ENCODE measurements around the gene MOAP1. TPM values are rescaled to one million over a fixed set of nuclear protein-coding genes. Genes with fewer than 3 reads are reported as not detected.

Gene MOAP1
- total and polyA plus RNA-seq, 8 donors: 0.87 to 44.1 (median 19.2) TPM

DNA sequence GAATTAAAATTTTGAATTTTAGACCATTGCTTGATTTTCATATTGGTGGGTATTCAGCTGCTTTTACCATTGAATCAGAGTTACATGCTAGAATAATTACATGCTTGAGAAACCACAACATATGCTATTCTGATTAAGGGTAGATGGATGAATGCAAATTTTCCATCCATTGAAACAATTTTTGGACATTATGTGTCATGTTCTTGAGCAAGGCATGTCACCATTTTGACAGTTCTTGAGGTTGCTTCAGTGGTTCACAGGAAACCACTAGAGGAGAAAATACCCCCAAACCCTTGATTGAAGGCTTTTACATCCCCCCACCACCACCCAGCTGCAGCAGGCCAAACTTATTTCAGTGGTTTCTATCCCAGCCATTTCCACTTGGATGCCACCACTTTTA lies 35.8 kb upstream of the MOAP1 start:
- Histone ChIP-seq H3K36me3 (peaks cover 56 to 100% (median 99%) of the 10 kb centered on the region in 4 donors), H3K4me3 (no peak overlapping the region), H3K9me3 (no peaks in the 10 kb centered on the region), H3K27ac (no peak overlapping the region), H3K27me3 (no peaks in the 10 kb centered on the region), H3K4me1 (no peaks in the 10 kb centered on the region)
- intact Hi-C loops (cut with DNase I; ENCODE audit: low total_unique reads): no loop called here
- no peak for TF ChIP-seq CTCF (IDR thresholded peaks at IDR 0.05)
- no peak for TF ChIP-seq POLR2A (IDR thresholded peaks at IDR 0.05)
- TF ChIP-seq EP300 (IDR thresholded peaks at IDR 0.05): no peak
- no peak for TF ChIP-seq POLR2AphosphoS5 (IDR thresholded peaks at IDR 0.05)
- no peak for DNase-seq

- DNase-seq: peak; percentile 59 to 86
Measured at GRCh38 chr14:93219103-93219726, 34.5 kb upstream of the MOAP1 start.

GRCh38 chr14:93214598-93214997 lies 29.9 kb upstream of the MOAP1 start:
- 53 to 67% (median 65%) methylated on average over 2 of the region's 2 CpGs for WGBS, 5 donors
- DNase-seq: no peak
- H3K27ac ChIP-seq: no peak overlapping the region
- no peaks in the 10 kb centered on the region for H3K27me3 ChIP-seq
- peaks cover 30 to 90% (median 89%) of the 10 kb centered on the region in 4 donors for H3K36me3 ChIP-seq
- no peaks in the 10 kb centered on the region for H3K9me3 ChIP-seq
- peaks cover 2 to 9% (median 5%) of the 10 kb centered on the region in 4 donors for H3K4me1 ChIP-seq
- TF ChIP-seq EP300 (IDR thresholded peaks at IDR 0.05): no peak
- TF ChIP-seq CTCF (IDR thresholded peaks at IDR 0.05): no peak
- TF ChIP-seq POLR2AphosphoS5 (IDR thresholded peaks at IDR 0.05): no peak
- intact Hi-C loops (cut with DNase I; ENCODE audit: low total_unique reads): no loop called here
- H3K4me3 ChIP-seq: no peak overlapping the region

More at GRCh38 chr14:93219103-93219726, 34.5 kb upstream of the MOAP1 start:
- H3K4me1 ChIP-seq: no peaks in the 10 kb centered on the region
- H3K9me3 ChIP-seq: no peaks in the 10 kb centered on the region
- intact Hi-C loops (cut with DNase I; ENCODE audit: low total_unique reads): no loop called here
- H3K27me3 ChIP-seq: no peaks in the 10 kb centered on the region
- H3K27ac ChIP-seq: no peak overlapping the region
- peaks cover 60 to 100% (median 99%) of the 10 kb centered on the region in 4 donors for H3K36me3 ChIP-seq
- WGBS, 5 donors: 39 to 50% (median 44%) methylated on average over 3 of the region's 3 CpGs
- no peak for TF ChIP-seq EP300 (IDR thresholded peaks at IDR 0.05)
- peak in 1 of 3 donors; percentile 24 for TF ChIP-seq POLR2AphosphoS5 (IDR thresholded peaks at IDR 0.05)
- no peak for TF ChIP-seq POLR2A (IDR thresholded peaks at IDR 0.05)
- TF ChIP-seq CTCF (IDR thresholded peaks at IDR 0.05): peak in 4 of 7 experiments; percentile 16 to 42 (median 36)
- H3K4me3 ChIP-seq: no peak overlapping the region

DNA sequence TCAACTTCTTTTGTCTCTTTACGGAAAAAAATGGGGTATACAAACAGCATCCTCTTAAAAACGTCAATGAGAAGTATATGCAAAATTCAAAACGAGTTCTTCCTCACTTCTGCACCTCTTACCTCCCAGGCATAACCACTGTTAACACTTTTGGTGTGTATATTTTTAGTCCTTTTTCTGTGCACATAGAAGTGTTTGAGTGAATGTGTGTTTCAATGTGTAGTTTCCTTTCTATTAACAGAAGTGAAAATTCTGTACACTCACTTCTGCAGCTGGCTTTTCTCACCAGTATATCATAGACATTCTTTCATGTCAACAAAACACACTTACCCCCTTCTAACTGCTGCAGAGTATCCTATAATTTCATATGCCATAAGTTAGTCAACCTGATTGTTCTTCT lies 27.7 kb upstream of the MOAP1 start:
- H3K36me3 ChIP-seq: peaks cover 28 to 68% (median 68%) of the 10 kb centered on the region in 4 donors
- intact Hi-C loops (cut with DNase I; ENCODE audit: low total_unique reads): no loop called here
- no peak for DNase-seq
- H3K27me3 ChIP-seq: no peaks in the 10 kb centered on the region
- no peak overlapping the region for H3K27ac ChIP-seq
- H3K4me3 ChIP-seq: no peak overlapping the region
- peaks cover 21 to 29% (median 24%) of the 10 kb centered on the region in 4 donors for H3K4me1 ChIP-seq
- no peak for TF ChIP-seq EP300 (IDR thresholded peaks at IDR 0.05)
- TF ChIP-seq POLR2AphosphoS5 (IDR thresholded peaks at IDR 0.05): no peak
- TF ChIP-seq CTCF (IDR thresholded peaks at IDR 0.05): no peak
- TF ChIP-seq POLR2A (IDR thresholded peaks at IDR 0.05): no peak
- no peaks in the 10 kb centered on the region for H3K9me3 ChIP-seq
- whole genome bisulfite sequencing, 5 donors: 76 to 87% (median 80%) methylated on average over 3 of the region's 3 CpGs

All from stomach (tissue), 9 donors.